DMS153 (cell line): ENCODE data around the gene ACAT2.
"Not testable (repeated sequence)": the region's sequence is repeated elsewhere in the genome, so short reads cannot be mapped to it uniquely, and the experiment has no call there.

Experiments
- DNase-seq: peaks from one replicate; lab custom pipeline; 2025; lab: John Stamatoyannopoulos, UW

The ACAT2 gene

DNA sequence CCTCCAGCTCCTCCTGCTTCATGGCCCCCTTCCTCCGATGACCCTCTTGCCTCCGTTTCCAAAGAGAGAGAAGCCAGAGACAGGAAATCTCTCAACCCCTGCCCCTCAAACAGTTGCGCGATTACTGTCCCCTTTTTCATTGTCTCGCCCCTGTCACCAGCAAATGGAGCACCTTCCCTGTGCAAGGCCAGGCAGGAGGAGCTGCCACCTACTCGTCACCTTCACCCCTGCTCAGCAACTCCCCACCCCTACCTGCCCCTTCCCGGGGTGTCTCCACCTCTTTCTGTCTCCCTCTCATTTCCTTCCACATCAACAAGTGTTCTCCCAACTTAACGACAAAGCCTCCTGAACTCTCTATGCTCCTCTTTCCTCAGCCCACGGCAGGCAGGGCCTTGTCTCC lies 51.9 kb downstream of the ACAT2 start:
- no peak for DNase-seq

GRCh38 chr6:159815410-159815809 lies 53.6 kb downstream of the ACAT2 start:
- DNase-seq = no peak

DNA sequence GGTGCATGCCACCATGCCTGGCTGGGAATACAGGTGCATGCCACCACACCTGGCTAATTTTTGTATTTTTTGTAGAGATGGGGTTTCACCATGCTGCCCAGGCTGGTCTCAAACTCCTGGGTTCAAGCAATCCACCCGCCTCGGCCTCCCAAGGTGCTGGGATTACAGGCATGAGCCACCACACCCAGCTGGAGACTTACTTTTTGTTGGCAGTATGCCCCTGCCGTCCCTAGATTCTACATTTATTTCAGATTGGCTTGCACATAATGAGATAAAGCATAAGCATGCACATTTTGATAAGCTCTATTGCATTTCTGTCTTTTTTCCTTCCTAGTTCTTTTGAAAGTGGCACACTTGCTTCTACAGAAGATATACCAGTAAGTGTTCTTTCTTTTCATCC lies 54.9 kb downstream of the ACAT2 start:
- not testable (repeated sequence) for DNase-seq

- DNase-seq = no peak
Measured at GRCh38 chr6:159817951-159818739, 56.3 kb downstream of the ACAT2 start.

GRCh38 chr6:159819098-159819497 lies 57.3 kb downstream of the ACAT2 start:
- DNase-seq = no peak

GRCh38 chr6:159819932-159820640 lies 58.2 kb downstream of the ACAT2 start:
- DNase-seq = no peak

GRCh38 chr6:159821122-159821521 lies 59.3 kb downstream of the ACAT2 start:
- DNase-seq = no peak

- no peak for DNase-seq
Measured at GRCh38 chr6:159821726-159822125, 59.9 kb downstream of the ACAT2 start.

DNA sequence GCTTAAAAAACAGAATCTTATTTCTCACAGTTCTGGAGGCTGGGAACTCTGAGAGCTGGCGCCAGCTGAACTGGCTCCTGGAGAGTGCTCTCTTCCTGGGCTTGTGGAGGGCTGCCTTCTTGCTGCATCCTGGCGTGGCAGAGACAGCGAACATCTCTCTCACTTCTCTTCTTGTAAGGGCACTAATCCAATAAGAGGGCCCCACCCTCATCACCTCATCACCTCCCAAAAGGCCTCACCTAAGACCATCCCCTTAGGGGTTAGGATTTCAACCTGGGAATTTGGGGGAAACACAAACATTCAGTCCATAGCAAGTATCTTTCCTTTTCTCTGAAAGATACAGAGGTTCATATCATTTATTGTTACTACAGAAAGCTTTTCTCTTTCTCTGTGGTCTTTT lies 62.1 kb downstream of the ACAT2 start:
- DNase-seq = no peak

GRCh38 chr6:159824690-159825089 lies 62.8 kb downstream of the ACAT2 start:
- DNase-seq = not testable (repeated sequence)

- no peak for DNase-seq
Measured at GRCh38 chr6:159826004-159826403, 64.2 kb downstream of the ACAT2 start.

- no peak for DNase-seq
Measured at GRCh38 chr6:159826968-159827647, 65.3 kb downstream of the ACAT2 start.

DNA sequence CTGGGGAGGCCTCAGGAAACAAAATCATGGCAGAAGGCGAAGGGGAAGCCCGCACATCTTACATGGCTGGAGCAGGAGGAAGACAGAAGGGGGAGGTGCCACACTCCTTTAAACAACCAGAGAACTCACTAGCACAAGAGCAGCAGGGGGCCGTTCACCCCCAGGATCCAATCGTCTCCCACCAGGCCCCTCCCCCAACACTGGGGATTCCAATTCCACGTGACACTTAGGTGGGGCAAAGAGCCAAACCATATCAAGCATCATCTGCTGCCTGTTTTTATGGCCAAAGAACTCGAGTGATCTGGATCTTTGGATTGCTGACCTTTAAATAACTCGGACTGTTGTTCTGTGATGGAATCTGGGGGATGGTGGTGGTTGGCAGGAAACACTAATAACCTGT lies 66.2 kb downstream of the ACAT2 start:
- no peak for DNase-seq
